Spleen (tissue), 7 donors: Measurements from ENCODE around the gene LDB2.

Experiments used
- CTCF ChIP-seq, 11 experiments: fragments of 200-600 bp in 7 of 11; fragments of 450-650 bp in 4 of 11; sonication (generic) in 4 of 11; IDR thresholded peaks in 8 of 11; conservative IDR thresholded peaks in 3 of 11; 1 replicate in 7 of 11; 2 replicates in 4 of 11; pipeline versions ENCODE4 v1.4.0 to v1.8.0; 2016 to 2021; ENCODE audit warnings: antibody characterized with exemption in 11 of 11, inconsistent platforms in 4 of 11, mild to moderate bottlenecking in 1 of 11
- POLR2A ChIP-seq, 3 donors: fragments of 450-650 bp; IDR thresholded peaks; one replicate each; pipeline ENCODE4 v1.5.1; 2017; ENCODE audit warnings: antibody characterized with exemption in 3 of 3, mild to moderate bottlenecking in 1 of 3
- donor health status: DM: no; HTN: no; CAD: no; lungs with moderate emphysema.
- donor health status: DM: no; HTN: no; CAD: no.
- donor health status: DM: no; HTN: no; CAD: no.

- TF ChIP-seq CTCF (IDR thresholded peaks at IDR 0.05 in 8 of 11, conservative IDR thresholded peaks at IDR 0.05 in 3 of 11) (no peak), POLR2A (IDR thresholded peaks at IDR 0.05) (no peak)
These were observed 158.3 kb downstream of the LDB2 start for GRCh38 chr4:16739997-16740624.
